NCI-H69 (cell line): ENCODE data around the gene MSMB.
"Not testable (repeated sequence)": the region's sequence is repeated elsewhere in the genome, so short reads cannot be mapped to it uniquely, and the experiment has no call there.

Experiments
- DNase-seq: peaks from one replicate; lab custom pipeline; 2025; lab: John Stamatoyannopoulos, UW

MSMB gene

GRCh38 chr10:46069771-46070463, 23.8 kb upstream of the MSMB start:
- no peak for DNase-seq

GRCh38 chr10:46068905-46069304, 22.8 kb upstream of the MSMB start:
- no peak for DNase-seq

- no peak for DNase-seq
These were observed 22.0 kb upstream of the MSMB start for GRCh38 chr10:46068117-46068516.

- DNase-seq, result no peak
These were observed 18.3 kb upstream of the MSMB start for GRCh38 chr10:46064269-46064817.

- no peak for DNase-seq
These were observed 16.8 kb upstream of the MSMB start for GRCh38 chr10:46062723-46063428.

- DNase-seq, result no peak
These were observed 14.6 kb upstream of the MSMB start for GRCh38 chr10:46060706-46061105.

GRCh38 chr10:46057927-46058326, 11.9 kb upstream of the MSMB start:
- DNase-seq, result not testable (repeated sequence)

GRCh38 chr10:46057038-46057437, 11.0 kb upstream of the MSMB start:
- no peak for DNase-seq

GRCh38 chr10:46055771-46056170, 9.7 kb upstream of the MSMB start:
- DNase-seq, result peak; percentile 11

GRCh38 chr10:46053534-46054434, 7.7 kb upstream of the MSMB start:
- no peak for DNase-seq

GRCh38 chr10:46052791-46053375, 6.8 kb upstream of the MSMB start:
- DNase-seq, result no peak

GRCh38 chr10:46052057-46052790, 6.2 kb upstream of the MSMB start:
- no peak for DNase-seq

- no peak for DNase-seq
These were observed 5.0 kb upstream of the MSMB start for GRCh38 chr10:46050941-46051623.

GRCh38 chr10:46049497-46049831, 3.4 kb upstream of the MSMB start:
- DNase-seq, result not testable (repeated sequence)

GRCh38 chr10:46048152-46048551, 2.1 kb upstream of the MSMB start:
- peak; percentile 39 for DNase-seq

GRCh38 chr10:46042527-46042926, 3.5 kb downstream of the MSMB start:
- no peak for DNase-seq

- no peak for DNase-seq
These were observed 6.1 kb downstream of the MSMB start for GRCh38 chr10:46040004-46040403.

- DNase-seq, result no peak
These were observed 8.8 kb downstream of the MSMB start for GRCh38 chr10:46037107-46037825.

- no peak for DNase-seq
These were observed 9.9 kb downstream of the MSMB start for GRCh38 chr10:46035923-46036849.
